T-cell (primary cell): ENCODE results near the gene RABGAP1L. TPM values are rescaled to one million over a fixed set of nuclear protein-coding genes. Genes with fewer than 3 reads are reported as not detected.
A peak's percentile ranks its signal among the peaks of the same experiment; 100 is the strongest.

ENCODE experiments used
- ATAC-seq, 4 experiments: fragments of 200-7000 bp in 3 of 4; fragments of 150-1000 bp in 1 of 4; cut with Tn5 transposase; replicated peaks in 1 of 4; 1 replicate in 3 of 4; 2 replicates in 1 of 4; pipeline ENCODE4 v1.10.0; 2021; ENCODE audit warnings: moderate library complexity in 3 of 4, mild to moderate bottlenecking in 2 of 4, moderate number of reproducible peaks in 1 of 4
- CTCF ChIA-PET, 2 donors: fragments of 300-600 bp; sonication (Branson Sonifier 250); formaldehyde crosslinking; loops; one replicate each; lab custom pipeline; 2022; ENCODE audit warnings: antibody characterized with exemption in 2 of 2; lab: Charles Lee
- POLR2A ChIA-PET, 2 donors: fragments of 300-600 bp; sonication (Branson Sonifier 250); formaldehyde crosslinking; loops; one replicate each; lab custom pipeline; 2022; ENCODE audit warnings: antibody characterized with exemption in 2 of 2; lab: Charles Lee
- DNase-seq, 35 experiments: peaks; one replicate each; pipeline versions ENCODE4 v3.0.0 to v3.0.0-alpha.2; 2013 to 2023
- H3K27ac ChIP-seq: one replicate; pipeline ENCODE4 v1.5.1; 2013; ENCODE audit warnings: low read length
- H3K27me3 ChIP-seq, 2 experiments: replicated peaks in 1 of 2; 1 replicate in 1 of 2; 2 replicates in 1 of 2; pipeline versions ENCODE4 v1.6.1 to v1.7.0; 2013; ENCODE audit warnings: low read length in 1 of 2, mixed read lengths in 1 of 2; ENCODE audit not compliant: control insufficient read depth in 2 of 2, insufficient read depth in 2 of 2; ENCODE audit errors: extremely low read depth in 1 of 2
- H3K36me3 ChIP-seq, 2 donors: 1 replicate in 1 of 2; 2 replicates in 1 of 2; pipeline versions ENCODE4 v1.6.1 to v1.7.0; 2013; ENCODE audit warnings: low read length in 1 of 2; ENCODE audit not compliant: control insufficient read depth in 2 of 2, insufficient read depth in 1 of 2; ENCODE audit errors: extremely low read depth in 1 of 2
- H3K4me1 ChIP-seq, 2 experiments: 1 replicate in 1 of 2; 2 replicates in 1 of 2; pipeline versions ENCODE4 v1.6.1 to v1.7.0; 2013; ENCODE audit warnings: low read length in 2 of 2, mixed read lengths in 1 of 2; ENCODE audit not compliant: insufficient read depth in 2 of 2, control insufficient read depth in 1 of 2; ENCODE audit errors: extremely low read depth in 1 of 2
- H3K4me3 ChIP-seq, 2 donors: 1 replicate in 1 of 2; 2 replicates in 1 of 2; pipeline versions ENCODE4 v1.5.1 to v1.7.0; 2013; ENCODE audit warnings: mild to moderate bottlenecking in 2 of 2, low read length in 1 of 2, moderate library complexity in 1 of 2; ENCODE audit not compliant: control insufficient read depth in 1 of 2; ENCODE audit errors: extremely low read depth in 1 of 2
- H3K9me3 ChIP-seq: 2 replicates; pipeline ENCODE4 v1.7.0; 2013
- H3K27ac Mint-ChIP-seq, 2 donors: one replicate each; pipeline ENCODE4 v1.8.0; 2020 to 2021; ENCODE audit warnings: mild to moderate bottlenecking in 2 of 2, mixed read lengths in 2 of 2
- H3K27me3 Mint-ChIP-seq, 2 donors: one replicate each; pipeline ENCODE4 v1.8.0; 2021 to 2022; ENCODE audit warnings: mixed read lengths in 2 of 2
- H3K36me3 Mint-ChIP-seq: one replicate; pipeline ENCODE4 v1.8.0; 2021; ENCODE audit warnings: mixed read lengths
- H3K4me1 Mint-ChIP-seq, 3 donors: one replicate each; pipeline ENCODE4 v1.8.0; 2020 to 2022; ENCODE audit warnings: mixed read lengths in 3 of 3, mild to moderate bottlenecking in 1 of 3
- H3K4me3 Mint-ChIP-seq, 3 donors: one replicate each; pipeline ENCODE4 v1.8.0; 2020 to 2022; ENCODE audit warnings: mild to moderate bottlenecking in 3 of 3, mixed read lengths in 3 of 3, moderate library complexity in 3 of 3
- H3K9me3 Mint-ChIP-seq, 3 donors: one replicate each; pipeline ENCODE4 v1.8.0; 2020 to 2022; ENCODE audit warnings: mixed read lengths in 3 of 3
- WGBS: methylation state at CpG from one replicate; pipeline ENCODE4 v1.1.5; 2013; ENCODE audit warnings: missing lambda C conversion rate; ENCODE audit not compliant: insufficient coverage; 5-methylcytosine and 5-hydroxymethylcytosine counted together
- total RNA-seq, 35 experiments: library from RNA in 6 of 35; stranded (reverse) in 6 of 35; fragments of 120-200 nt in 1 of 35; gene quantifications; one replicate each; pipeline versions ENCODE4 v1.2.1 to v1.2.4 and lab custom pipeline; 2013 to 2026

The RABGAP1L gene
- total RNA-seq, 5 donors from 2014 or later (not counting 1 experiment from before 2014, with no cell fraction given) = 75.0 to 108 (median 82.3) TPM

DNA sequence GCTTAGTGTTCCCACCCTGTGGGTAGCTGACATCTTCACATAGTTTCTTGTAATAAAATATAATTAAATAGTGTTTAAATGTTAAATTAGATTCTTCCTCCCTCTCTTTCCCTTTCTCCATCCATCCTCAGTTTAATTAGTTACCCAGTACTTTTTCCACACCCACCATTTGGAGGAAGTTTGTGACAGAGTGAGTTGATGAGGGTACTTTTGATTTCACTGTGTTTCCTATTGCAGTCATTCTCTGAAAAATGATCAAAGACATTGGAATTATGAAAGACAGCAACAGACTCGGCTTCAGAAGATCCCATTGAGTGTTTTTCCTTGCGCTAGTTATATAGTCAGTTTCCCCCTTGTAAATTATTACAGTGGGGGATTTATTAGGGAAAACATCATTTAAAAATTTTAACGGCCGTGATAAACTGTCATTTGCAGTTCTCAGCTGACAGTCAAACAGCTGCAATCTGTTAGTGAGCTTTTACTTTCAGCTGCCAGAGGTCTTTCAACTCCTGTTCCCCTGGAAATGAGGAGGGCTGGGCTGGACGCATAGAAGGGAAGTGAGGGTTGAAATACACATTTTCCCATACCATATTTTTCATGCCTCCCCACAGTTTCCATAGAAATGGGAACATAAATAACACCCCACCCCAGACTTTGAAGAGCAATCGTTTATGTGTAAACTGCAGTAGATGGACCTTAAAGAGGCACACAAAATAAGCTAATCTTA is 779.1 kb downstream of the RABGAP1L start:
- Histone ChIP-seq H3K27me3 (no peaks in the 10 kb centered on the region), H3K36me3 (no peaks in the 10 kb centered on the region), H3K9me3 (no peaks in the 10 kb centered on the region), H3K27ac (no peak overlapping the region), H3K4me3 (peak overlapping the region in 1 of 2 donors; percentile 27), H3K4me1 (peaks cover 4 to 5% of the 10 kb centered on the region in 2 experiments)
- DNase-seq (peak in 1 of 35 experiments; percentile 10), ATAC-seq (peak in 2 of 4 experiments; percentile 35 to 47)
- CTCF ChIA-PET = interaction anchor here in 1 of 2 donors (0.6 kb wide), 1 partner anchor 59 kb away, joined by 5 read pairs; no protein-coding TSS in a partner anchor
- 20% methylated on average over 1 of the region's 6 CpGs for WGBS
- H3K4me3 Mint-ChIP-seq = peak overlapping the region; percentile 7 to 75 (median 9)
- H3K27me3 Mint-ChIP-seq = no peaks in the 10 kb centered on the region
- H3K4me1 Mint-ChIP-seq = peaks cover 8 to 29% (median 21%) of the 10 kb centered on the region in 3 donors
- POLR2A ChIA-PET = interaction anchor here (0.5 to 0.8 kb wide), 2 partner anchors 30 to 66 kb away, joined by 3 to 7 read pairs; no protein-coding TSS in a partner anchor
- H3K27ac Mint-ChIP-seq = peak overlapping the region; percentile 18 to 23
- H3K36me3 Mint-ChIP-seq = peaks cover 5% of the 10 kb centered on the region
- H3K9me3 Mint-ChIP-seq = no peaks in the 10 kb centered on the region

DNA sequence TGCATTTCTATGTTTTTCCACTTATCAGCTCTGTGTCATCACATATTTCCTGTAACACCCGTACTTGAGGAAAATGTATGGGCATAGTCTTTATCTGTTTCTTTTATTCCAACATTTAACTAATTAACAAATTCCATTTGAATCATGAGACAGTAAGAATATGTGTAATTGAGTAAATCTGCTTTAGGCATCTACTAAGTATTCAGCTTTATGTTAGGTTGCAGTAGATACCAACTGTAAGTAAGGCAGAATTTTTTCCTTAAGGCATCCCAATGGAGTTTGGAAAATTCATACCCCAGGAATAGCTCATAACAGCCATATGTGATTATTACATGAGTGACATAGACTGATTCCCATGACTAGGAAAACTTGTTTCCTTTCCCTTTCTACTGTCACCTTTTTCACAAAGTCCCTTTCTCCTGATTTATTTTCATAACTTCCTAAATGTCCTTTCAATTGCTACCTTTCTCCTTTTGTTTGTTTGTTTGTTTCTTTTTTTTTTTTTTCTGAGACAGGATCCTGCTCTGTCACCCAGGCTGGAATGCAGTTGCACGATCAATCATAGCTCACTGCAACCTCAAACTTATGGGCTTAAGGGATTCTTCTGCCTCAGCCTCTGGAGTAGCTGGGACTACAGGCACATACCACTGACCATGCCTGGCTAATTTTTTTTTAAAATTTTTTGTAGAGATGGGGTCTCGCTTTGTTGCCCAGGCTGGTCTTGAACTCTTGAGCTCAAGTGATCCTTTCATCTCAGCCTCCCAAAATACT is 780.6 kb downstream of the RABGAP1L start:
- no peaks in the 10 kb centered on the region for H3K27me3 ChIP-seq
- Mint-ChIP-seq H3K9me3 (no peaks in the 10 kb centered on the region), H3K4me3 (no peak overlapping the region), H3K27ac (no peak overlapping the region), H3K36me3 (peaks cover 5% of the 10 kb centered on the region), H3K4me1 (peaks cover 8 to 29% (median 21%) of the 10 kb centered on the region in 3 donors), H3K27me3 (no peaks in the 10 kb centered on the region)
- ChIA-PET POLR2A (interaction anchor here in 1 of 2 donors (0.7 kb wide), 1 partner anchor 26 kb away, joined by 5 read pairs; no protein-coding TSS in a partner anchor), CTCF (no interaction called here)
- ATAC-seq (no peak), DNase-seq (no peak)
- no peaks in the 10 kb centered on the region for H3K36me3 ChIP-seq
- no peak overlapping the region for H3K4me3 ChIP-seq
- WGBS = no CpG with 5 or more reads among the region's 3 CpGs
- no peak overlapping the region for H3K27ac ChIP-seq
- H3K9me3 ChIP-seq = no peaks in the 10 kb centered on the region
- H3K4me1 ChIP-seq = peaks cover 4 to 5% of the 10 kb centered on the region in 2 experiments

DNA sequence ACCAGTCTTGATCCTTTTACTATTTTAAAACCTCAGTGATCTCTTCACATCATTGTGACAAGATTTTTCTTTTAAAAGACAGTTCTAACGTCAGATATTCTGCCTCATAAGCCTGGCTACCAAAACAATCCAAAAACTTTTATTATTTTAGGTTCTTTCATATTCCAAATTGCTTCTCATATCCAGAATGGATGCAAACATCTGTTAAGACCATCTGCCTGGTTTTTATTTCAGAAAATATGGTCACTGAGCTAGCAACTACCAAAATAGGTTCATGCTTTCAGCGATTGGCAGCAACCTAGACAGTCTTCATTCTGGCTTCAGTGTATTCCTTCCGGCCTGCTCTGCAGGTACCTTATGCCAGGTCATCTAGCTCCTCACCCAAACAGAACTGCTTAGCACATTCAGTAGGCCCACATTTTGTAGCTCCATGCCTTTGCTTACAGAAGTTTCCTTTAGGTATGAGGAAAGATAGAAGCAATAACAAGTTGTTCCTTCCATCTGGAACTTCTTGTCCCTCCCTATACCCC is 781.4 kb downstream of the RABGAP1L start:
- WGBS = 100% methylated on average over 3 of the region's 3 CpGs
- no peak for ATAC-seq
- ChIA-PET CTCF (interaction anchor here in 1 of 2 donors (0.5 kb wide), 1 partner anchor 38 kb away, joined by 3 read pairs; no protein-coding TSS in a partner anchor), POLR2A (no interaction called here)
- H3K4me1 ChIP-seq = peaks cover 4 to 5% of the 10 kb centered on the region in 2 experiments
- Mint-ChIP-seq H3K4me3 (no peak overlapping the region), H3K36me3 (peaks cover 5% of the 10 kb centered on the region), H3K27me3 (no peaks in the 10 kb centered on the region), H3K9me3 (no peaks in the 10 kb centered on the region), H3K27ac (no peak overlapping the region), H3K4me1 (peaks cover 8 to 29% (median 21%) of the 10 kb centered on the region in 3 donors)
- no peak overlapping the region for H3K4me3 ChIP-seq
- H3K36me3 ChIP-seq = no peaks in the 10 kb centered on the region
- H3K27me3 ChIP-seq = no peaks in the 10 kb centered on the region
- no peak for DNase-seq
- no peaks in the 10 kb centered on the region for H3K9me3 ChIP-seq
- H3K27ac ChIP-seq = no peak overlapping the region

DNA sequence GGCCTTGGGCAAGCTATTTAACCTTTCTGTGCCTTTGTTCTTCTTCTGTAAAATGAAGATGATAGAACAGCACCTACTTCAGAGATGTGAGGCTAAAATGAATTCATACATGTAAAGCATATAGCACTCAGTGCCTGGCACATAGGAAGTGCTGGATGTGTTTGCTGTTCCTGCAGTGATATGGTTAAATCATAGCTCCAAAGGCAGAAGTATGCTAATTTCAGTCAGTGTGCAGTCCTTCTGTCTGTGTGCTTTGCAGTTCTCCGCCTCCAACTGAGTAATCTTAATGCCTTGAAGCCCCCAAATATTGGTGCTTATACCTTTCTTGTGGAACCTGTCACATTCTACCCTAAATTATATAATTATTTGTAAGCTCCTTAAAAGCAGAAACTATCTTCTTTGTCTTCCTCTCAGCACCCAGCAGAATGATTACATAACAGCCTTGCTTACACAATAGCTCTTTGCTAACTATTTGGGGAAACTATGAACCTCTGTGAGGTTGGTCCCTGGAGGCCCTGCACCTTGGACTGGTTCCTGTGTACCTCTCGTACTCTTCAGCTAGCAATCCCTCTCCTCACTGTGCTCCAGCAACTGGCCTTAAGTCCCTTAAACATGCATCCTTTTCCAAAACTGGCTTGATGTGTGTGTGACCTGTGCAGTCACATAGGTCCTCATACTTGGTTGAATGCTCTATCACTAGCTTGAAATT is 783.4 kb downstream of the RABGAP1L start:
- peak overlapping the region in 1 of 2 donors; percentile 51 for H3K27ac Mint-ChIP-seq
- H3K36me3 Mint-ChIP-seq = peaks cover 5% of the 10 kb centered on the region
- DNase-seq (no peak), ATAC-seq (no peak)
- no peak overlapping the region for H3K4me3 Mint-ChIP-seq
- ChIA-PET POLR2A (interaction anchor here (0.5 to 0.6 kb wide), 2 partner anchors 32 to 49 kb away, joined by 3 to 4 read pairs; no protein-coding TSS in a partner anchor), CTCF (interaction anchor here in 1 of 2 donors (0.7 kb wide), 1 partner anchor 29 kb away, joined by 4 read pairs; no protein-coding TSS in a partner anchor)
- Histone ChIP-seq H3K4me1 (peaks cover 4 to 5% of the 10 kb centered on the region in 2 experiments), H3K9me3 (no peaks in the 10 kb centered on the region), H3K4me3 (no peak overlapping the region), H3K27ac (no peak overlapping the region), H3K36me3 (no peaks in the 10 kb centered on the region), H3K27me3 (no peaks in the 10 kb centered on the region)
- no peaks in the 10 kb centered on the region for H3K27me3 Mint-ChIP-seq
- H3K4me1 Mint-ChIP-seq = peaks cover 9 to 29% (median 21%) of the 10 kb centered on the region in 3 donors
- no peaks in the 10 kb centered on the region for H3K9me3 Mint-ChIP-seq
- no CpG with 5 or more reads among the region's 2 CpGs for WGBS

DNA sequence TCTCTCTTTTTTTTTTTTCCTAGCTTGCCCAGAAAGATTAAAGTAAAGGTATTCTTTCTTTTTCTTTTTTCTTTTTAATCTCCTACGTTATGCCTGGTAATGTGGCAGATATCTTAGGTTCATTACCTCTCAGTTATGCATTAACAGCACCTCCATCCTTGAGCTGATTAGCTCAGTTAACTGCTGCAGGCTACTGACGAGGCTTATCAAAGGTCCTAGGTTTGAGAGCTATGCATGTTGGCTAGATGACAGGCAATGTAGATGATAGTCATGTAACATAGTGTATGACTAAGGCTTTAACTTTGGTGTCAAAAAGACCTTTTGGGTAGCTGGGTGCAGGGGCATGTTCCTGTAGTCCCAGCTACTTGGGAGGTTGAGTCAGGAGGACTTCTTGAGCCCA is 786.7 kb downstream of the RABGAP1L start:
- CTCF ChIA-PET = no interaction called here
- H3K27ac Mint-ChIP-seq = no peak overlapping the region
- POLR2A ChIA-PET = interaction anchor here in 1 of 2 donors (0.7 kb wide), 1 partner anchor 11 kb away, joined by 3 read pairs; no protein-coding TSS in a partner anchor

More for the DNA sequence above, 786.7 kb downstream of the RABGAP1L start:
- Histone ChIP-seq H3K36me3 (no peaks in the 10 kb centered on the region), H3K27me3 (no peaks in the 10 kb centered on the region), H3K27ac (no peak overlapping the region), H3K4me3 (no peak overlapping the region), H3K9me3 (no peaks in the 10 kb centered on the region), H3K4me1 (no peaks in the 10 kb centered on the region)
- no peaks in the 10 kb centered on the region for H3K27me3 Mint-ChIP-seq
- no peaks in the 10 kb centered on the region for H3K9me3 Mint-ChIP-seq
- WGBS = no CpG with 5 or more reads among the region's 2 CpGs
- no peak overlapping the region for H3K4me3 Mint-ChIP-seq
- H3K36me3 Mint-ChIP-seq = peaks cover 2% of the 10 kb centered on the region
- H3K4me1 Mint-ChIP-seq = peaks cover 2 to 13% (median 10%) of the 10 kb centered on the region in 3 donors
- ATAC-seq (no peak), DNase-seq (no peak)
